WI38 (cell line): ENCODE results near the gene PTPRK.

Experiments used
- H3K4me3 ChIP-seq: 2 replicates; pipeline ENCODE4 v1.5.1; 2011; ENCODE audit warnings: low read depth, mild to moderate bottlenecking, control low read depth, low read length
- TF ChIP-seq, protein P1 (sequence below): IDR thresholded peaks from 2 replicates; pipeline ENCODE4 v1.5.1; 2012; ENCODE audit warnings: low read depth, mild to moderate bottlenecking, control low read depth, low read length

The PTPRK gene

DNA sequence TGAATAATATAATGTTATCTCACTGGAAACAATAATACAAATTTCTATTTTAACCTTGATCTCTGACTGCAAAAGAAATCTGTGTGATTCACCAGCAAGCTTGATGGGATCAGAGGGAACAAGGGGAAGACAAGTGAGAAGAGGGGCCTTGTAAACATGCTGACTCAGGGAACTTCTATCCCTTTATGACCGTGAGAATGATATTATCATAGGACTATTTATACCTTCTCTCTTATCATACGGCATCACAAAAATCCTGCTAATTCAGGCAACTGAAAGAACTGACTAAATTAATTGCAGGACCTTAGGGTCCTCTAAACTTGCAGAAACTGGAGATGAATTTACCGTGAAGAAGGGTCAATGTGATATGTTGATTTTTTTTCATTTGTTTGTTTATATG, 173.3 kb downstream of the PTPRK start:
- TF ChIP-seq, protein P1, sequence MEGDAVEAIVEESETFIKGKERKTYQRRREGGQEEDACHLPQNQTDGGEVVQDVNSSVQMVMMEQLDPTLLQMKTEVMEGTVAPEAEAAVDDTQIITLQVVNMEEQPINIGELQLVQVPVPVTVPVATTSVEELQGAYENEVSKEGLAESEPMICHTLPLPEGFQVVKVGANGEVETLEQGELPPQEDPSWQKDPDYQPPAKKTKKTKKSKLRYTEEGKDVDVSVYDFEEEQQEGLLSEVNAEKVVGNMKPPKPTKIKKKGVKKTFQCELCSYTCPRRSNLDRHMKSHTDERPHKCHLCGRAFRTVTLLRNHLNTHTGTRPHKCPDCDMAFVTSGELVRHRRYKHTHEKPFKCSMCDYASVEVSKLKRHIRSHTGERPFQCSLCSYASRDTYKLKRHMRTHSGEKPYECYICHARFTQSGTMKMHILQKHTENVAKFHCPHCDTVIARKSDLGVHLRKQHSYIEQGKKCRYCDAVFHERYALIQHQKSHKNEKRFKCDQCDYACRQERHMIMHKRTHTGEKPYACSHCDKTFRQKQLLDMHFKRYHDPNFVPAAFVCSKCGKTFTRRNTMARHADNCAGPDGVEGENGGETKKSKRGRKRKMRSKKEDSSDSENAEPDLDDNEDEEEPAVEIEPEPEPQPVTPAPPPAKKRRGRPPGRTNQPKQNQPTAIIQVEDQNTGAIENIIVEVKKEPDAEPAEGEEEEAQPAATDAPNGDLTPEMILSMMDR: no peak
- no peak overlapping the region for H3K4me3 ChIP-seq

DNA sequence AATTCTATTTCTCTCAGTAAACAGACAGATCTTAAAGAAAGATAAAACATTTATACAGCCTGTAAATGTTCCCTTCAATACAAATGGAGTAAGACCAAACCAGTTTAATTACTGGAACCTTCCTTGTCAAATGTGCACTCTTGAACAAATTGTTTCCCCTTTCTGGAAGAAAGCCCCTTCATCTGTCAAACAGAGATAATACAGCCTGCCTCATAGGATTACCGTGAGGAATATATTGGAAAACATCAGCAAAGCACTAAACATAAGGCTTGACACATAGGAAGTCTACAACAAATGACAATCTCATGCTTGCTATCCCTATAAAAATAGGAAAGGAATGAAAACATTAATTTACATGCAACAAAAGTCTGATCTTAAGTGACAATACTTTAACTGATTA, 173.8 kb downstream of the PTPRK start:
- H3K4me3 ChIP-seq: no peak overlapping the region
- TF ChIP-seq, protein P1: no peak

DNA sequence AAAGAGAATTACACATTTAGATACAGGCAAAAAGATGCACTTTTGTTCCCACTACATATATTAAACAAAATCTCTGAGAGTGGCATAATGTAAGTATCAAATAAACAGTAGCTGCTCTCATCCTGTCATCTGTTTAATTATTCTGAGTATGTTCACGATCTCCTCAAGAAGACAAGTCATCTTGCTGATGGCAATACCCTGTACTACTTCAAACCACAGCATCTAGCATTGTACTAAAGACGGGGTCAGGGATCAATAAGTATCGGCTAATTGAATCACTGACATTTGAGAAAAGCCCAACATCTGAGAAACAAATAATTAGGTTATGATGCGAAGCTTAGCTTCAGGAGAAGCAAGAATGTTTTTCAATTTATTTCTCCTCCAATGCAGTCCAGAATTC, 175.1 kb downstream of the PTPRK start:
- TF ChIP-seq, protein P1: no peak
- no peak overlapping the region for H3K4me3 ChIP-seq

- H3K4me3 ChIP-seq: no peak overlapping the region
- TF ChIP-seq, protein P1: no peak
These were observed 176.7 kb downstream of the PTPRK start for GRCh38 chr6:128343706-128344105.

GRCh38 chr6:128339635-128340450, 180.6 kb downstream of the PTPRK start:
- no peak overlapping the region for H3K4me3 ChIP-seq
- TF ChIP-seq, protein P1: no peak

- TF ChIP-seq, protein P1: no peak
These were observed 182.8 kb downstream of the PTPRK start for GRCh38 chr6:128337619-128338018.

DNA sequence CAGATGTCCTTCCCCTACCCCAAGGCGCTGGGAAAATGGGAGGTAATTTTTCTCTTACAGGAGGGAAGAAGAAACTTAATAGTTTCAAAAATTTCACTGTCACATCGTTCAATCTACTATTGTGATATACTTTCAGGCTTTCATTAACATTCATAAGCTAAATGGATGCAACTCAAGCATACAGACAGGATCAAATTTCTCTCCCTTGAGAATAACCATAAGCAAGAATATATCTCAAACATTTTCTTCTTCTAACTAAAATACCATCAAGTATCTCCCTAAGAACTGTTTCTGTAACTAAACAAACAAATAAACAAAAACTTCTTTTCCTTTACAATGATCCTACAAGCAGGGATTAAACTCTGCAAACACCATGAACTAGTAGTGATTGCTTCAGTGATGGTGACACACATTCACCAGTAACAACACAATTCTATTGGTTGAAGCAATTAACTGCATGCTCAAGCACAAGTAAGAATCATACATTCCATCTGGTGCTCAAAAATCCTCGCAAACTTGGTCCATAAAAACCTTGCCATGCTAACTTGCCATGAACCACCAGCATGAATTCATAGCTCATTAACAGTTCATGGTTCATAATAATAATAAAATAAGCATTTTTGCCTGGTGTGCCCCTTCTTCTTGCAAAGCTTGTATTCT, 183.8 kb downstream of the PTPRK start:
- TF ChIP-seq, protein P1: no peak

More at GRCh38 chr6:128337619-128338018, 182.8 kb downstream of the PTPRK start:
- no peak overlapping the region for H3K4me3 ChIP-seq

More for the DNA sequence above, 183.8 kb downstream of the PTPRK start:
- H3K4me3 ChIP-seq: no peak overlapping the region
